Common myeloid progenitor, CD34-positive (primary cell): ENCODE measurements around the gene S100A1.

ENCODE experiments used
- CTCF ChIA-PET: fragments of 350-600 bp; sonication (Branson Sonifier 250); formaldehyde crosslinking; loops from one replicate; lab custom pipeline; 2021; ENCODE audit warnings: antibody characterized with exemption; lab: Charles Lee
- POLR2A ChIA-PET: fragments of 350-600 bp; sonication (Branson Sonifier 250); formaldehyde crosslinking; loops from one replicate; lab custom pipeline; 2021; ENCODE audit warnings: antibody characterized with exemption; lab: Charles Lee
- DNase-seq, 3 donors: peaks; one replicate each; pipeline versions ENCODE4 v3.0.0 to v3.0.0-alpha.2; 2013
- H3K27ac ChIP-seq, 2 experiments: 1 replicate in 1 of 2; 2 replicates in 1 of 2; pipeline ENCODE4 v1.7.0; 2013; ENCODE audit warnings: inconsistent platforms in 2 of 2, low read length in 2 of 2, mild to moderate bottlenecking in 2 of 2, low read depth in 1 of 2, moderate library complexity in 1 of 2; ENCODE audit not compliant: severe bottlenecking in 2 of 2, insufficient read depth in 1 of 2, poor library complexity in 1 of 2
- H3K27me3 ChIP-seq, 5 experiments: replicated peaks in 2 of 5; 1 replicate in 3 of 5; 2 replicates in 2 of 5; pipeline versions ENCODE4 v1.6.1 to v1.7.0; 2013; ENCODE audit warnings: low read length in 4 of 5, mild to moderate bottlenecking in 2 of 5, moderate library complexity in 2 of 5, inconsistent platforms in 1 of 5; ENCODE audit not compliant: insufficient read depth in 5 of 5, control insufficient read depth in 4 of 5
- H3K36me3 ChIP-seq, 4 experiments: 1 replicate in 2 of 4; 2 replicates in 2 of 4; pipeline versions ENCODE4 v1.6.1 to v1.7.0; 2013; ENCODE audit warnings: low read length in 3 of 4, control low read depth in 1 of 4, mild to moderate bottlenecking in 1 of 4; ENCODE audit not compliant: control insufficient read depth in 4 of 4, insufficient read depth in 4 of 4
- H3K4me1 ChIP-seq, 4 experiments: 1 replicate in 3 of 4; 2 replicates in 1 of 4; pipeline versions ENCODE4 v1.6.1 to v1.7.1; 2013; ENCODE audit warnings: low read length in 3 of 4, mild to moderate bottlenecking in 3 of 4, control low read depth in 1 of 4, inconsistent platforms in 1 of 4, moderate library complexity in 1 of 4; ENCODE audit not compliant: control insufficient read depth in 4 of 4, insufficient read depth in 4 of 4; ENCODE audit errors: control extremely low read depth in 1 of 4
- H3K4me3 ChIP-seq, 7 experiments: 1 replicate in 4 of 7; 2 replicates in 3 of 7; pipeline versions ENCODE4 v1.5.1 to v1.7.0; 2013; ENCODE audit warnings: mild to moderate bottlenecking in 7 of 7, low read length in 6 of 7, moderate library complexity in 6 of 7, inconsistent platforms in 2 of 7, low read depth in 2 of 7, control low read depth in 1 of 7; ENCODE audit not compliant: insufficient read depth in 4 of 7, control insufficient read depth in 1 of 7; ENCODE audit errors: extremely low read depth in 1 of 7
- H3K9me3 ChIP-seq, 5 experiments: 1 replicate in 4 of 5; 2 replicates in 1 of 5; pipeline versions ENCODE4 v1.6.1 to v1.7.1; 2013; ENCODE audit warnings: low read length in 4 of 5, mild to moderate bottlenecking in 2 of 5, inconsistent platforms in 1 of 5, low read depth in 1 of 5, moderate library complexity in 1 of 5; ENCODE audit not compliant: control insufficient read depth in 4 of 5, insufficient read depth in 2 of 5; ENCODE audit errors: control extremely low read depth in 1 of 5
- WGBS: methylation state at CpG from one replicate; pipeline ENCODE4 v1.1.5; 2013; ENCODE audit not compliant: insufficient coverage; 5-methylcytosine and 5-hydroxymethylcytosine counted together

S100A1 gene

GRCh38 chr1:153612755-153613331, 15.4 kb upstream of the S100A1 start, which contains the start of gene S100A16:
S100A16 (minus strand) TSS chr1:153613137; CDS start chr1:153608151, 4,986 bp downstream.
- no peak for DNase-seq
- WGBS = 98% methylated on average over 7 of the region's 9 CpGs
- H3K4me1 ChIP-seq = peaks cover 0 to 26% (median 16%) of the 10 kb centered on the region in 4 experiments
- CTCF ChIA-PET = interaction anchor here (9.0 to 21.2 kb wide), 3 partner anchors 14 to 42 kb away, joined by 100 to 262 read pairs (median 112); partner anchors contain the start of genes S100A1 and S100A13
- POLR2A ChIA-PET = interaction anchor here (0.6 kb wide), 1 partner anchor 279 kb away, joined by 4 read pairs; no protein-coding TSS in a partner anchor
- H3K36me3 ChIP-seq = no peaks in the 10 kb centered on the region
- no peaks in the 10 kb centered on the region for H3K27me3 ChIP-seq
- no peak within 1 kb of the TSS for H3K4me3 ChIP-seq
- no peaks in the 10 kb centered on the region for H3K9me3 ChIP-seq
- H3K27ac ChIP-seq = no peak within 1 kb of the TSS

- peaks cover 0 to 28% (median 16%) of the 10 kb centered on the region in 4 experiments for H3K4me1 ChIP-seq
- no peak for DNase-seq
- H3K4me3 ChIP-seq = no peak overlapping the region
- H3K27ac ChIP-seq = no peak overlapping the region
- ChIA-PET CTCF (interaction anchor here (1.6 to 21.2 kb wide), 7 partner anchors 15 to 104 kb away, joined by 5 to 262 read pairs (median 62); partner anchors contain the start of genes S100A1 and S100A13), POLR2A (no interaction called here)
- no peaks in the 10 kb centered on the region for H3K27me3 ChIP-seq
- 100% methylated on average over 2 of the region's 5 CpGs for WGBS
- no peaks in the 10 kb centered on the region for H3K36me3 ChIP-seq
- H3K9me3 ChIP-seq = no peaks in the 10 kb centered on the region
Observed at GRCh38 chr1:153613406-153613805, 14.8 kb upstream of the S100A1 start.

DNA sequence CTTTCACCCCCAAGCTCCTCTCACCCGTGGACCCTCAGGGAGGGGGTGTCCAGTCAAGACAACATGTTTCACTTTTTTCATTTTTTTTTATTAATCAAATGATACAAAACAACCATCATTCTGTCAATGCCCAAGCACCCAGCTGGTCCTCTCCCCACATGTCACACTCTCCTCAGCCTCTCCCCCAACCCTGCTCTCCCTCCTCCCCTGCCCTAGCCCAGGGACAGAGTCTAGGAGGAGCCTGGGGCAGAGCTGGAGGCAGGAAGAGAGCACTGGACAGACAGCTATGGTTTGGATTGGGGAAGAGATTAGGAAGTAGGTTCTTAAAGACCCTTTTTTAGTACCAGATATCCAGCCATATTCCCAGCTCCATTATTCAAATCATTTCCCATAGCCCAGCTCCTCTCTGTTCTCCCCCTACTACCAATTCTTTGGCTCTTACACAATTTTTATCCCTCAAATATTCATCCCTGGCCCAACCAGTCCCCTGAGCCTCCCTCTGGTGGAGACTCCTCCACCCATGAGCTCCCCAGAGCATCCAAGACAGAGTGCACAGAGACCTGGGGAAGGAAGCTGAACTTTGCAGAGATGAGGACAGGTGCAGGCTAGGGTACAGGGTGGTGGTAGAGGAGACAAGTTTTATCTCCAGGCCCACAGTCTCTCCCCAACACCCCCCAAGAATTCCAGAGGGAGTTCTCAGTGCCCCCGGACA, 13.9 kb upstream of the S100A1 start:
- H3K36me3 ChIP-seq = no peaks in the 10 kb centered on the region
- peaks cover 0 to 27% (median 16%) of the 10 kb centered on the region in 4 experiments for H3K4me1 ChIP-seq
- no peak overlapping the region for H3K4me3 ChIP-seq
- no peak for DNase-seq
- ChIA-PET POLR2A (interaction anchor here (0.5 kb wide), 1 partner anchor 33 kb away, joined by 3 read pairs; no protein-coding TSS in a partner anchor), CTCF (interaction anchor here (1.0 to 21.2 kb wide), 10 partner anchors 6 to 105 kb away, joined by 3 to 262 read pairs (median 18); partner anchors contain the start of genes S100A1 and S100A13)
- H3K9me3 ChIP-seq = no peaks in the 10 kb centered on the region
- H3K27me3 ChIP-seq = no peaks in the 10 kb centered on the region
- WGBS = 79% methylated on average over 2 of the region's 2 CpGs
- no peak overlapping the region for H3K27ac ChIP-seq

- no peak overlapping the region for H3K4me3 ChIP-seq
- H3K9me3 ChIP-seq = peaks cover 0 to 1% (median 0%) of the 10 kb centered on the region in 5 experiments
- H3K27me3 ChIP-seq = no peaks in the 10 kb centered on the region
- H3K36me3 ChIP-seq = no peaks in the 10 kb centered on the region
- ChIA-PET CTCF (interaction anchor here (1.0 to 21.2 kb wide), 11 partner anchors 7 to 106 kb away, joined by 3 to 262 read pairs (median 7); partner anchors contain the start of genes S100A1 and S100A13), POLR2A (interaction anchor here (0.5 kb wide), 1 partner anchor 34 kb away, joined by 3 read pairs; no protein-coding TSS in a partner anchor)
- WGBS = 100% methylated on average over 6 of the region's 7 CpGs
- DNase-seq = no peak
- no peak overlapping the region for H3K27ac ChIP-seq
- peaks cover 0 to 22% (median 12%) of the 10 kb centered on the region in 4 experiments for H3K4me1 ChIP-seq
Observed at GRCh38 chr1:153614906-153615305, 13.3 kb upstream of the S100A1 start.

DNA sequence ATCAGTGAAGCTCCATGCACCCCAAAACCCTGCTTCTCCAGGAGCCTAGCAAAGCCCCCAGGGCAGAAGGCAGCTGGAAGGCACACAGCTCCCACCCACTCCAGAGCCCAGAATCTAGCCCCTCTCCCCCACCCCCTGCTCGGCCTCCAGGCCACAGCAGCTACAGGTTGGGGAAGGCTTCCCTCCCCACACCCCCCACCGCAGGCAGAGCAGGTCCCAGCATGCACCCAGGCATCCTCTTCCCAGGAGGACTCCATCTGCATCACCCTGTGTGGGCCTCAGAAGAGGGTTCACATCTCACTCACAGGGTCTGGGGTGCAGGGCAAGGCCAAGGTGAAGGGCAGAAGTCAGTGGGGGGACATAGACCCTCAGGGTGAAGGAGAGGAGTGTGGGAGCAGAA, 12.8 kb upstream of the S100A1 start:
- ChIA-PET POLR2A (interaction anchor here (1.3 kb wide), 1 partner anchor 43 kb away, joined by 4 read pairs; no protein-coding TSS in a partner anchor), CTCF (interaction anchor here (0.6 to 21.2 kb wide), 12 partner anchors 7 to 106 kb away, joined by 3 to 262 read pairs (median 8); partner anchors contain the start of genes S100A1 and S100A13)
- H3K4me1 ChIP-seq = peaks cover 0 to 17% (median 7%) of the 10 kb centered on the region in 4 experiments
- no peaks in the 10 kb centered on the region for H3K27me3 ChIP-seq
- 100% methylated on average over 2 of the region's 2 CpGs for WGBS
- peaks cover 0 to 1% (median 0%) of the 10 kb centered on the region in 5 experiments for H3K9me3 ChIP-seq
- DNase-seq = no peak
- H3K4me3 ChIP-seq = no peak overlapping the region
- H3K36me3 ChIP-seq = no peaks in the 10 kb centered on the region
- H3K27ac ChIP-seq = no peak overlapping the region

- WGBS = 100% methylated on average over 7 of the region's 10 CpGs
- ChIA-PET POLR2A (interaction anchor here (0.6 to 1.3 kb wide), 2 partner anchors 44 to 112 kb away, joined by 3 to 4 read pairs; partner anchors contain the start of gene INTS3), CTCF (interaction anchor here (0.6 to 21.2 kb wide), 12 partner anchors 8 to 107 kb away, joined by 3 to 262 read pairs (median 8); partner anchors contain the start of genes CHTOP, S100A1 and S100A13)
- H3K36me3 ChIP-seq = no peaks in the 10 kb centered on the region
- H3K9me3 ChIP-seq = peaks cover 0 to 1% (median 0%) of the 10 kb centered on the region in 5 experiments
- no peak within 1 kb of the TSS for H3K4me3 ChIP-seq
- H3K27me3 ChIP-seq = no peaks in the 10 kb centered on the region
- peaks cover 0 to 8% (median 2%) of the 10 kb centered on the region in 4 experiments for H3K4me1 ChIP-seq
- no peak within 1 kb of the TSS for H3K27ac ChIP-seq
- no peak for DNase-seq
Observed at GRCh38 chr1:153616144-153616916, 11.9 kb upstream of the S100A1 start, which contains the start of gene S100A14. S100A14 (minus strand) TSS chr1:153616325; CDS start chr1:153615858, 467 bp downstream.
